Measurements from ENCODE around the gene SS18L1. TPM values are rescaled to one million over a fixed set of nuclear protein-coding genes. Genes with fewer than 3 reads are reported as not detected.
A peak's percentile ranks its signal among the peaks of the same experiment; 100 is the strongest.

The SS18L1 gene
- total RNA-seq: 8.7 and 10.8 TPM in 2 replicates

- DNase-seq (ENCODE audit: low read depth) (peak; percentile 57), FAIRE-seq (no peak)
- Histone ChIP-seq H3K27me3 (ENCODE audit: control insufficient read depth, insufficient read depth, low read length) (no peaks in the 10 kb centered on the region), H3K4me3 (ENCODE audit: low read depth, low read length) (peak within 1 kb of the TSS; percentile 65), H3K36me3 (ENCODE audit: control insufficient read depth, insufficient read depth, low read length) (peaks cover 22% of the 10 kb centered on the region)
- TF ChIP-seq CTCF (IDR thresholded peaks at IDR 0.05; ENCODE audit: insufficient read depth, low read length, severe bottlenecking): no peak
These were observed at the start of gene SS18L1, which contains the start of gene PSMA7 for GRCh38 chr20:62143081-62143956. Gene SS18L1, plus strand, starts transcription at chr20:62143769. Its CDS starts 52 bp downstream, at chr20:62143821. Gene PSMA7, minus strand, starts transcription at chr20:62143394. Its CDS starts 91 bp downstream, at chr20:62143303.

- Histone ChIP-seq H3K36me3 (ENCODE audit: control insufficient read depth, insufficient read depth, low read length) (no peaks in the 10 kb centered on the region), H3K4me3 (ENCODE audit: low read depth, low read length) (no peak overlapping the region), H3K27me3 (ENCODE audit: control insufficient read depth, insufficient read depth, low read length) (no peaks in the 10 kb centered on the region)
- TF ChIP-seq CTCF (IDR thresholded peaks at IDR 0.05; ENCODE audit: insufficient read depth, low read length, severe bottlenecking): no peak
- DNase-seq (ENCODE audit: low read depth): no peak
- no peak for FAIRE-seq
These were observed 46.9 kb upstream of the SS18L1 start for GRCh38 chr20:62096421-62097380.

GRCh38 chr20:62097881-62098407 lies 45.6 kb upstream of the SS18L1 start:
- Histone ChIP-seq H3K36me3 (ENCODE audit: control insufficient read depth, insufficient read depth, low read length) (no peaks in the 10 kb centered on the region), H3K27me3 (ENCODE audit: control insufficient read depth, insufficient read depth, low read length) (no peaks in the 10 kb centered on the region), H3K4me3 (ENCODE audit: low read depth, low read length) (no peak overlapping the region)
- no peak for TF ChIP-seq CTCF (IDR thresholded peaks at IDR 0.05; ENCODE audit: insufficient read depth, low read length, severe bottlenecking)
- FAIRE-seq (no peak), DNase-seq (ENCODE audit: low read depth) (no peak)

- Histone ChIP-seq H3K36me3 (ENCODE audit: control insufficient read depth, insufficient read depth, low read length) (no peaks in the 10 kb centered on the region), H3K27me3 (ENCODE audit: control insufficient read depth, insufficient read depth, low read length) (no peaks in the 10 kb centered on the region), H3K4me3 (ENCODE audit: low read depth, low read length) (no peak overlapping the region)
- DNase-seq (ENCODE audit: low read depth) (no peak), FAIRE-seq (no peak)
- TF ChIP-seq CTCF (IDR thresholded peaks at IDR 0.05; ENCODE audit: insufficient read depth, low read length, severe bottlenecking): no peak
These were observed 42.5 kb upstream of the SS18L1 start for GRCh38 chr20:62101078-62101477.

- no peaks in the 10 kb centered on the region for H3K36me3 ChIP-seq (ENCODE audit: control insufficient read depth, insufficient read depth, low read length)
- no peaks in the 10 kb centered on the region for H3K27me3 ChIP-seq (ENCODE audit: control insufficient read depth, insufficient read depth, low read length)
- DNase-seq (ENCODE audit: low read depth) (no peak), FAIRE-seq (no peak)
- no peak overlapping the region for H3K4me3 ChIP-seq (ENCODE audit: low read depth, low read length)
- TF ChIP-seq CTCF (IDR thresholded peaks at IDR 0.05; ENCODE audit: insufficient read depth, low read length, severe bottlenecking): no peak
These were observed 39.9 kb upstream of the SS18L1 start for GRCh38 chr20:62103508-62104233.

Data from bronchial epithelial cell (primary cell).